ENCODE results near the gene MAN2A1. TPM values are rescaled to one million over a fixed set of nuclear protein-coding genes. Genes with fewer than 3 reads are reported as not detected.

The MAN2A1 gene
- total RNA-seq, 1 experiment from 2014 or later = 78.0 TPM

DNA sequence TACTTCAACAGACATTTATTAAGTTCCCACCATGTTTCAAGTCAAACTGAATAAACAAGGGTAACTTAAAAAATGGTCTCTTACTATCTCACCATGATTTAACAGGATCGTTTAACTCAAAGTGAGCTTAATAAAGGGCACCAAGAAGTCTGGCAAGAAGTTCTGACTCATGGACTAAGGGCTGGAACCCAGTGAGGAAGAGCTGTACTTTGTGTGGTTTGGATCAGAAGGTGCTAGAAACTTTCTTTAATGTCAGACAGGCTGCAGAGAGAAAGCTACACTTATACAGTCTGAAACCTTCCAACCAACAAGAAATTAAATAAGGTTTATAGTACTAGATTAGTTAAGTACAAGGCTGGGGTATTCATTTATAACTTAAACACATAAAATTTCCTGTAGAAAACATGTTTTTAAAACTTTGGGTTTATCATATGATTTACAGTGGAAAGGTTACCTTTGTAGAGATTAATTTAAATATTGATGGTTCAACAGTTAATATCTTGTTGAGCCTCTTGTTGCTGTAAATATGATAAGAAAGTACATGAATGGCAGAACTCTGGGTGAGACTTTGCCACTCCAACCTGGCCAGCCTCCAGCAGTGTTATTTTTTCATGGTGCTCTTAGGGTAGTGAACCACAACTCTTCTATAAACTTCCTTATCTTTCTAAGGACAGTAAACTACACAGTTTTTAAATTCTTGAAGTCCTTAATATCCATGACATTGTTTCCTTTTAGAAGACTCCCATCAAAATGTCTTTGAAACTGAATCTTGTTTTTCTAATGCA, 162.8 kb downstream of the MAN2A1 start:
- no peak overlapping the region for H3K9ac ChIP-seq (ENCODE audit: extremely low read depth, insufficient read length, low read length)
- H3K27me3 ChIP-seq (ENCODE audit: insufficient read depth, low read length) = no peaks in the 10 kb centered on the region
- H3K79me1 ChIP-seq (ENCODE audit: insufficient read depth, low read depth, low read length, poor library complexity, severe bottlenecking) = no peaks in the 10 kb centered on the region
- H2BK15ac ChIP-seq (ENCODE audit: low read depth, low read length) = no peak overlapping the region
- Mint-ChIP-seq H3K27me3 (ENCODE audit: low read depth) (no peaks in the 10 kb centered on the region), H3K27ac (no peak overlapping the region; a peak in 1 of 7 replicates), H3K36me3 (ENCODE audit: insufficient read depth in 1 of 3, low read depth in 3 of 3) (peaks cover 41 to 79% (median 75%) of the 10 kb centered on the region in 3 experiments), H3K9me3 (no peaks in the 10 kb centered on the region), H3K4me3 (no peak overlapping the region), H3K4me1 (peaks cover 21 to 26% of the 10 kb centered on the region in 2 experiments)
- no peak for DNase-seq
- no peaks in the 10 kb centered on the region for H3K23me2 ChIP-seq (ENCODE audit: insufficient read length, low read depth, low read length, poor library complexity, severe bottlenecking)
- H3K4ac ChIP-seq (ENCODE audit: low read depth, low read length) = no peak overlapping the region
- H4K20me1 ChIP-seq (ENCODE audit: control insufficient read depth, insufficient read depth, insufficient read length) = no peaks in the 10 kb centered on the region
- no peak overlapping the region for H3K23ac ChIP-seq (ENCODE audit: insufficient read length, low read depth, low read length)
- H2BK12ac ChIP-seq (ENCODE audit: insufficient read length, low read depth, low read length) = no peak overlapping the region
- no peak overlapping the region for H3K56ac ChIP-seq (ENCODE audit: insufficient read length, low read depth, low read length)
- H3K4me1 ChIP-seq (ENCODE audit: insufficient read depth, low read length) = no peaks in the 10 kb centered on the region
- no peak overlapping the region for H2AK5ac ChIP-seq (ENCODE audit: insufficient read length, low read length)
- no peak overlapping the region for H4K5ac ChIP-seq (ENCODE audit: insufficient read length, low read depth, low read length)
- no peaks in the 10 kb centered on the region for H3K79me2 ChIP-seq (ENCODE audit: insufficient read depth, low read length)
- WGBS (ENCODE audit: extremely low coverage, insufficient read length, low lambda C conversion rate) = no CpG with 5 or more reads among the region's 1 CpG
- no peak overlapping the region for H2BK20ac ChIP-seq (ENCODE audit: low read depth, low read length, poor library complexity, severe bottlenecking)
- TF ChIP-seq, protein P1, sequence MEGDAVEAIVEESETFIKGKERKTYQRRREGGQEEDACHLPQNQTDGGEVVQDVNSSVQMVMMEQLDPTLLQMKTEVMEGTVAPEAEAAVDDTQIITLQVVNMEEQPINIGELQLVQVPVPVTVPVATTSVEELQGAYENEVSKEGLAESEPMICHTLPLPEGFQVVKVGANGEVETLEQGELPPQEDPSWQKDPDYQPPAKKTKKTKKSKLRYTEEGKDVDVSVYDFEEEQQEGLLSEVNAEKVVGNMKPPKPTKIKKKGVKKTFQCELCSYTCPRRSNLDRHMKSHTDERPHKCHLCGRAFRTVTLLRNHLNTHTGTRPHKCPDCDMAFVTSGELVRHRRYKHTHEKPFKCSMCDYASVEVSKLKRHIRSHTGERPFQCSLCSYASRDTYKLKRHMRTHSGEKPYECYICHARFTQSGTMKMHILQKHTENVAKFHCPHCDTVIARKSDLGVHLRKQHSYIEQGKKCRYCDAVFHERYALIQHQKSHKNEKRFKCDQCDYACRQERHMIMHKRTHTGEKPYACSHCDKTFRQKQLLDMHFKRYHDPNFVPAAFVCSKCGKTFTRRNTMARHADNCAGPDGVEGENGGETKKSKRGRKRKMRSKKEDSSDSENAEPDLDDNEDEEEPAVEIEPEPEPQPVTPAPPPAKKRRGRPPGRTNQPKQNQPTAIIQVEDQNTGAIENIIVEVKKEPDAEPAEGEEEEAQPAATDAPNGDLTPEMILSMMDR (conservative IDR thresholded peaks at IDR 0.05) = no peak
- no peak overlapping the region for H3K4me2 ChIP-seq (ENCODE audit: insufficient read depth, insufficient read length, low read length)
- no peak overlapping the region for H2AFZ ChIP-seq (ENCODE audit: low read length)
- H3T11ph ChIP-seq (ENCODE audit: low read length) = no peak overlapping the region
- no peak overlapping the region for H4K8ac ChIP-seq (replicated peaks; ENCODE audit: insufficient read length, low read depth, low read length)
- H3K14ac ChIP-seq (ENCODE audit: insufficient read depth, low read length) = no peak overlapping the region
- no peak overlapping the region for H2BK120ac ChIP-seq (ENCODE audit: low read depth, low read length, poor library complexity, severe bottlenecking)
- no peak overlapping the region for H2BK5ac ChIP-seq (ENCODE audit: insufficient read length, low read length)
- no peak overlapping the region for H4K91ac ChIP-seq (ENCODE audit: insufficient read length, low read depth, low read length)
- no peak overlapping the region for H3K18ac ChIP-seq (ENCODE audit: insufficient read length, low read depth, low read length)
- H3K27ac ChIP-seq (ENCODE audit: insufficient read length, low read depth, low read length) = no peak overlapping the region
- no peaks in the 10 kb centered on the region for H3K9me3 ChIP-seq (ENCODE audit: control insufficient read depth, low read depth, low read length)

All from H9 (cell line).